Stimulated activated CD8-positive, alpha-beta memory T cell treated with anti-CD3 and anti-CD28 coated beads, Interleukin-15, amount 100 ng/mL, for 48 hours (primary cell): ENCODE measurements around the gene PLA2G4E.
A peak's percentile ranks its signal among the peaks of the same experiment; 100 is the strongest.

ENCODE experiments used
- DNase-seq, 2 donors: peaks; one replicate each; pipeline ENCODE4 v3.0.0-alpha.2; 2020; ENCODE audit warnings: low read depth in 2 of 2

PLA2G4E gene

DNA sequence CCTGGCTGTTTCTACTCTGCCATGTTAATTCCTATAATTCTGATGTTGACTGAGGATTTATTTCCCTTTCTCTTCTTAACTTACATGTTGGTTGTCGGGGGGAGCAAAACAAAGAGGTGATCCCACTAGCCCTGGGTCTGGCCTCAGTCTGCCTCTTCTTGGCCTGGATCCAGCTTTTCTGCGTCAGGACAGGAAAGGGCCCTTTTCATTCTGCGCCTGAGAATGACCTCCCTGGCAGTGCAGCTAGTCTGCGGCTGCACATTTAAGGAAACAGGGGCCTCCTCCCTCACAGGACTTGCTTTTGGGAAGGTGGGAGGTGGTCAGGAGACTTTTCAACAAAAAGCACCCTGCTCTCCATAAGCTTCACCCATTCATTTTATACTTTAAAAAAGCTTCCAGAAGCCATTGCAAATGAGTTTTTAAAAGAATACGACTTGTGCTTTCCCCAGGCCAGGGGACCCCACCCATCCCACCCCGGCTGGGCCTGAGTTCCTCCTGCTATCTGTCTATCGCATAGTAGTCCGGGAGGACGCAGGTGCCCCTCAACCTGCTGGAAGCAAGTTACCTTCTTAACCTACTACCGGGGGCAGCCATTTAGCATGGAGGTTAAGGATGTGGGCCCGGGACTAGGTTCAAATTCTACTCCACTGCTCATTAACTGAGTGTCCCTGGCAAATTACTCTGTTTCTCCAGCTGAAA lies 27.2 kb downstream of the PLA2G4E start:
- DNase-seq = no peak

DNA sequence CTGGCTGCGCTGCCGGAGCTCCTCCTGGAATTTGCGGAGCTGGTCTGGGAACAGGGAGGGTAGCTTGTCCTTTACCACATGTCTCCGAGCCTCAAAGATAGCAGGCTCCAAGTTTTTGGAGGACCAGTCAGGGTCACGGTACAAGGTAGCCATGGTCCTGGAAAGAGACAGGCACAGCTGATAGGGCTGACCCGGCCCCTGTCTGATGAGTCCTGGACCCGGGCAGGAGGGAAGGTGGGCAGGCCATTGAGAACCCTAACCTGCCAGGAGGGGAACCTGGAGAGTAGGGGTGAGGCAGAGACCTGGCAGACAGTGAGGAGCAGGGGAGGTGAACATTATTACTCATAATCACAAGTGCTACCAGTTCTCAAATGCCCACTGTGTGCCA lies 28.0 kb downstream of the PLA2G4E start:
- DNase-seq = no peak

DNA sequence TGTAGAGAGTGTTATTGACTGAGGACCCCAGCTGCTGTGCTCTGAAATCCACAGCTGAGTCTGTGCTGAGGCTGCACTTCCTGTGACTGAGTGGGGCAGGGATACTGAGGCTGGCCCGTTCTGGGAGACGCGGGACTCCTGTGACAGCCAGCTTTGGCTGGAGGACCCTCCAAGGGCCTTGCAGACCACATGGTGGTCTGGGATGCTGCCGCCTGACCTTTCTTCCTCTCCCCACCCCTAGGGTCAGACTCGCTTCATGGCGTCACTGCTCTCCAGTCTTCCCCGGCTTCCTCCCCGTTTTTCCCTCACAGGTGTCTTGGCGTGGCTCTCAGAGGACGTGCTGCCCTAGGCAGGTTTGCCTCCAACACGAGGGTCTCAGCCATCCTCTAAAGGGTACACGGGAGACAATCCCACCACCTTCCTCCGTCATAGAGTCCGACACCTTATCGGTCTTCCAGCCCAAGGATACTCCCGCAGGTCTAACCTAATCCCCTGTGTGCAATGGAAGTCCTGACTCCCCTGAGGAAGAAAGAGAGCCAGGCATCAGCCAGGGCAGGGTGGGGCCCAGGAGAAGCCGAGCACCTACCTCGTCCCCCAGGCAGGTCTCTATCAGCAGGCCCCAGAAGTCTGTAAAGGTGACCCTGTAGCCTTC lies 28.6 kb downstream of the PLA2G4E start:
- no peak for DNase-seq

DNA sequence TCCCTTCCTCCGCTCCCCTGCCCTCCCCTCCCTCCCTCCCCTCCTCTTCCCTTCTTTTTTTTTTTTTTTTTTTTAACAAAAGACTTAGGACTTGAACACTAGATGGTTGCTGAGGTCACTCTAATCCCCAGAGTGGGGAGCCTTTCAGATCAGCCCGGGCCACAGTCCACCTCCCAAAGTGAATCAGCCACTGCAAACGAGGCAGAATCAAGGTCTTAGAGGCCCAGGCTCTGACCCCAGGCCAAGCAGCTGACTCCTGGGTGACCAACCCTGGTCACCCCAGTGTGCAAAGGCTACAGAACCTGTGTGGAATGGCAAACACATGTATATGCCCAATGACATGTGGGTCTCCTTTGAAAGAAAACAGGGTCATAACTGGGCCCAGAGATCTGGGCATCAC lies 30.2 kb downstream of the PLA2G4E start:
- DNase-seq = no peak

DNA sequence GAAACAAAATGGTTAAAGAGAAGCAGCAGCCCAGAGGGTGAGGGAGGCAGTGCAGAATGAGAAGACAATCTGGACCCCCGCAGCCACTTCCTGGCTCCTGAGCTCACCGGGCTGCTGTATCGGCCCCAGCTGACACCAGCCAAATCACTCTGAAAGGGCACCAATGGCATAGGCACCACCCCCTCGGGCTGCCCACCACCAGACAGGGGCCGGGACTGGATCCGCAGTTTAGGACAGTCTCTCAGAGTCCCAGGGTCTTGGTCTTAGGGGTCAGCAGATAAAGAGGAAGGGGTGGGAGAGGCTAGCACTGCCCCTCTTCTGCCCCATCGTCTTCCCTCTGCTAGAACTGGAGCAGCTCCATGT lies 30.6 kb downstream of the PLA2G4E start:
- DNase-seq = no peak

DNA sequence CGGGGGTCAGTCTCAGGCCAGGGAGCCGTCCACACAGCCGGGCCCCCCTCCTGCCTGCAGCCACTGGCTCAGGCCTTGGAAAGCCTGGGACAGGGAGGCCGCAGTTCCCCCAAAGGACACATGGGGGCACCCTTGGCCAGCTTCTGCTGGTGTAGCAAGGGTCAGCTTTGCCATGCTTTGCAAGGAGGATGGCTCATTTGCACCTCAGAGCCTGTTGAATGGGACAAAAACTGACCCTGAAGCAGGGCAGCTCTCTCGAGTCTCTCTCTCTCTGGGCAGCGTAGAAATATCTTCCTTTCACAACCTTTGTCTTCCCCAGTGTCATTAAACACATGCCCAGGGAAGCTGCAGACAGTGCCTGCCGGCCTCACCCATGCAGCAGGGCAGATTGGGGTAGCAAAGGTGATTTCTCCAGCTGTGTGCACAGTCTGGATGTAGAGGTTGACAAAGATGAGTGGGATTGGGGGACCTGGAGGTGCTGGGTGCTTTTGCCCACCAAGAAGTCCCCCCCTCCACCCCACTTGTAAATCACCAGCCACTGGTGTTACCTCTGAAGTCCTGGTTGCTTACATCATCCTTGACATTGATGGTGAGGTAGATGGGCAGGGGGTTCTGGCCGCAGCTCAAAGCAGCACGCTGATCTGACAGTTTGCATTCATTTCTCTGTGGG lies 31.1 kb downstream of the PLA2G4E start:
- DNase-seq = peak; percentile 65 to 68

DNA sequence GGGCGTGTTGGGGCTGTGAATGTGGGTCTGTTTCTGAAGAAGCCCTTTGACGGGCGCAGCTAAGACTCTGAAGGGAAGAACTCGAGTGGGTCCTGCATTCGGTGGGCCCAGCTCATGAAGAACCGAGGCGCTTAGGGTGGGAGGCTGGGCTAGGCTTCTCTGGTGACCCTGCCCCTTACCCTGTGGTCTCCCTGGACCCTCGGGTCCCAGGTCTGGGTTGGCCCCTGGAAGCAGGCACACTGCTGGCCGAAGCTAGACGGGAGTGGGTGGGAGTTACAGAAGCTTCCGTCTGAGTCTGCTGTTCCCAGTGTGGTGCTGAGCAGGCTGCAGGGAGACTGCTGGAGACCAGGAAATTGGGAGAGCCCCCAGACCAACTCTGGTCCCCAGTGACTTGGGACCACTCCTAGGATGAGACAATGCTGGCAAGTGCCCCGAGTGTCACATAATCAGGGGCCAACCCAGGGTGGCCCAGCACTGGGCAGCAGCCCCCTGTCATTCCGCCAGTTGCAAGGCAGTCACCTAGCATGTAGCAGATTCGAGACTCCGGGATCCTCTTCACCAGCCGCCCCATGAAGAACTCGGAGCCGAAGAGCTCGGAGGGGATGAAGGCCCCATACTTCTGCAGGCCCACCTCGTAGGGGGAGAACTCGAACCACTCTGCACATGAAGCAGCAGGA lies 31.8 kb downstream of the PLA2G4E start:
- no peak for DNase-seq

DNA sequence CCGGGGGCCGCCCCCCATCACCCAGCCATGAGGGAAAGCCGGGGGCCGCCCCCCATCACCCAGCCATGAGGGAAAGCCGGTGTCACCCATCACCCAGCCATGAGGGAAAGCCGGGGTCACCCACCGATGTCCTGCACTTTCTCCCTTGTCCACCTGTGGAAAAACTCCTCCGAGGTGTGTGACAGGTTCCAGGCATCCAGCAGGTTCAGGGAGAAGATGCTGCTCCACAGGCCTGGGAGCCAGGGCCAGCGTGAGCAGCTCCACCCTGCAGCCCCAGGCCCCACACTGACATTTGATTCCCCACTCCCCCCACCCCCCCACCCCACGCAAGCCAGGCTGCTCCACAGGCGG lies 32.9 kb downstream of the PLA2G4E start:
- DNase-seq = no peak

DNA sequence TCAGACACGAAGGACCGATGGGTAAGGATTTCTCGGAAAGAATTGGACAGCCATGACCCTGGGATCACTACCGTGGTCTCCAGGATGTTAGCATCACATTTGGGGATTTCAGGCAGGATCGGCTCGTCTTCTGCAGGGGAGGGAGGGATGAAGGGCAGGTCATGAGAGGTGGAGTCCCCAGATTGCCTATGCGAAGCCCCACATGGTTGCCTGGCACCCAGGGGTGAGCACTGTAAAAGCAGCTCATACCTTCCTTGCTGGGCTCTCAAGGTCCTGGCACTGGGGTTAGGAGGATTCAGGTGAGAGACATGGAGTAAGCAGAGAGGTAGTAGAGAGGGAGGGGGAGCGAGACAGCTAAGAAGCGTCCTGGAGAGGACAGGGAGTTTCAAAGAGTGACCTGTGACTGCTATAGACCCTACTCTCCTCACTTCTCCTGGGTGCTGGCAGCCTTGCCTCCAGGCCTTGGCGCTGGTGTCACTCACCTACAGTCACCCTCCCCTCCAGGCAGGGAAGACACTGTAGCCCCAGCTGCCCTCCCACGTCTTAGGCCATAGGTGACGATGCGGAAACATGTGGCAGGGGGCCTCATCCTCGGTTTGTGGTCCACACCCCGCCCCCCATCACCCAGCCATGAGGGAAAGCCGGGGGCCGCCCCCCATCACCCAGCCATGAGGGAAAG lies 33.5 kb downstream of the PLA2G4E start:
- DNase-seq = no peak

DNA sequence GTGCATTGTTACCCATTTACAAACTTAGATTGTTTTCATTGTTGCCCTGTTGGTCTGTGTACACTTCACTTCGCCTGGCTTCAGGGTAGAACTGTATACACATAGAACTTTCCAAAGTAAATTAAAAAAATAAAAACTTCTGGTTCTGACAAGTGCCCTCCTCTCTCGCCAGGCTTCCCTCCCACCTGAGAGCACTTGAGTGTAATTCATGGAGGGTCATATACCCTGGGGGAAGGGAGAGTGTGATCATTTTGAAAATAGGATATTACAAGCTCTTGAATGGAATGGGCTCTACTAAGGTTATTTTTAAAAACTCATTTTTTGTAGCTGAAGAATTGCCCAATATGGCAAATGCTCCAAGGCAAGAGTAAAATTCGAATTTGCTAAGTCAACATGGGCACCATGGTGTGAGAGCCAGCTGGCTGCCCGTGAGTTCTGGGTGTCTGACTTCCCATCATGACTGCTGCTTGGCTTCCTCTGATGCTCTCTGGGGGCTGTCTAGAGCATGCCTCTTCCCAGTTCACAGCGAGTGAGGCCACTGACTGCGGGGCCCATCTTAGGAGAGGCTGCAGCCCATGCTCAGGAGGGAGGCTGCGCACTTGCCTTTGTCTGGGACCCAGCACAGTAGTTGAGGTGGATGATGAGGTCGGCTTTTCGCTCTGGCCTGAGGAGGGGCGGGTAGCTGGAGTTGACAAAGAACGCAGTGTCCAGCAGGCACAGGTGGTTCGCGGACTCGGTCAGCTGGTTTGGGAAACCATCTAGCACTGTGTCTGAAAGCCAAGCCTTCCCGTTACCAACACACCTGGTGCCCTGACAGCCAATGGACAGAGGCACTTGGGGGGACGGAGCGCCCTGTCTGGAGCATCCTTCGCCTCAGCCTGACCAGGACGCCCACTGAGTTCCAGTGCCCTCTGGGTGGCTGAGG lies 35.3 kb downstream of the PLA2G4E start:
- no peak for DNase-seq

DNA sequence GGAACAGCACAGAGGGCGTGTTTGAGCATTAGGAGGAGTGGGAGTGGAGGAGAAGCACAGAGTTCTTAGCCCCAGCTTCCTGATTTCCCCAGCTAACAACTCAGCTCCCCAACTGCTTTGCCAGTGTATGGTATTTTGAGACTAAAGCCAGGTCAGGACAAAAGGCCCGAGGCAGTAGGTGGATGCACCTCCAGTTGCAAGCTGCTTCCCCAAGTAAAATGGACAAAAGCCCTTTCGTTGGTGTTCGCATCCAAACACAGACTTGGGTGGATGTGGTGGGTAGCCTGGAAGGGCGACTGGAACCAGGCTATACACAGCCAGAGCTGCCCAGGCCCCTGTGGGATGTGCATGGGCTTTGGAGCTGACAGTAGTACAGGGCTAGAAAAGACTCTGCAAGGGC lies 36.2 kb downstream of the PLA2G4E start:
- DNase-seq = no peak

DNA sequence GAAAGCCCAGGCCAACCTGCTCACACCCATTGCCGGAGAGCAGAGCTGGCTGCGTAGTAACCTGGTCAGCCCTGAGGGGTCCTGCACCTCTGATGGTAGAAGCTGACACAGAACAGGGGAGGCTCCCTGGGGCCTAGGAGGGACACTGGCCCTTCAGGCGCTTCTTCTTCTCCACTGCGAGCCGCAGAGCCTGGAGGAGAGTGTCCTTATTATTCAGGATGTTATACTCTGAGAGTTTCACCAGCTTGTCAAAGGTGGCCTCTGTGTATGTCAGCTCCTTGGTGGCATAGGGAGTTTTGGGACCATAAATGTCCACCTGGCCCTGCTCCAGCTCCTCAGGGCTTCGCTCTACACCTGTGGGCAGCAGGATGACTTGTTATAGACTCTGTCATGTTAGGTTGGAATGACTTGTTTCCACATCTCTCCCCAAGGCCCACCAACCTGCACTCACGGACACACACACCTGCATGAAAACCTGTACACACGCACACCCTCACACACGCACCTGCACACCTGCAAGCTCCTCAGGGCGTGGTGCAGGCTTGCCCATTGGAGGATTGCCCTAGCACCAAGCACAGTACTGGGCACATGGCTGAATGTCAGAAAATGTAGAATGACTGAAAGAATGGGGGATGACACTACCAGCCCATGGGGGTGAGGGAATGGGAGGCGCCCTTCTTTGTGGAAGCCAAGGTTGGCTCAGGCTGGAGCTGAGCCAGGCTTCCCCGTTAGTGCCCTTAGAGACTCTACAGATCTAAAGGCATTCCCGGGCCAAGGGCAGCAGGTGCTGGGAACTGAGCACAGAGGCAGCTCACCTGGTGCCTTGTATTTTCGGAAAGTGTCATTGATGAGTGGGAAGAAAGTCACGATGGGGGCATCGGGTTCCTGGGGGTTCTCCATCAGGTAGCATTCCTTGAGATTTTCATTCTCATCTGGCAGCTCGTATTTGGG lies 36.9 kb downstream of the PLA2G4E start:
- DNase-seq = no peak

DNA sequence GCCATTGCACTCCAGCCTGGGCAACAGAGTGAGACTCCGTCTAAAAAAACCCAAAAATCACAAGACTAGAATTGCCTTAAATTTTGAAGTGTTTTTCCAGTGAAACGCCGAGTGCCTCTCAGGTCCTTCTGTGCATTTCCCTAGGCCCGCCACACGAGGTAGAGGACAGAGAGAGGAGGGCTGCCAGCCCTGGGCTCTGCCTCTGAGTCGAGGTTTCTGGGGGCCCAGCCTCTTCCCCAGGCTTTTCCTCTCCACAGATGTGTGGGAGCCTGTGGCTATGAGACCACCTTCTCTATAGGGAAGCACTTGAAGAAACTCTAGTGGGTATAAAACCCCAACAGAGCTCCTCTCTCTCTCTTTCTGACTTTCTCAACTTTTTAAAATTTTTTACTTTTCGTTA lies 37.6 kb downstream of the PLA2G4E start:
- no peak for DNase-seq

DNA sequence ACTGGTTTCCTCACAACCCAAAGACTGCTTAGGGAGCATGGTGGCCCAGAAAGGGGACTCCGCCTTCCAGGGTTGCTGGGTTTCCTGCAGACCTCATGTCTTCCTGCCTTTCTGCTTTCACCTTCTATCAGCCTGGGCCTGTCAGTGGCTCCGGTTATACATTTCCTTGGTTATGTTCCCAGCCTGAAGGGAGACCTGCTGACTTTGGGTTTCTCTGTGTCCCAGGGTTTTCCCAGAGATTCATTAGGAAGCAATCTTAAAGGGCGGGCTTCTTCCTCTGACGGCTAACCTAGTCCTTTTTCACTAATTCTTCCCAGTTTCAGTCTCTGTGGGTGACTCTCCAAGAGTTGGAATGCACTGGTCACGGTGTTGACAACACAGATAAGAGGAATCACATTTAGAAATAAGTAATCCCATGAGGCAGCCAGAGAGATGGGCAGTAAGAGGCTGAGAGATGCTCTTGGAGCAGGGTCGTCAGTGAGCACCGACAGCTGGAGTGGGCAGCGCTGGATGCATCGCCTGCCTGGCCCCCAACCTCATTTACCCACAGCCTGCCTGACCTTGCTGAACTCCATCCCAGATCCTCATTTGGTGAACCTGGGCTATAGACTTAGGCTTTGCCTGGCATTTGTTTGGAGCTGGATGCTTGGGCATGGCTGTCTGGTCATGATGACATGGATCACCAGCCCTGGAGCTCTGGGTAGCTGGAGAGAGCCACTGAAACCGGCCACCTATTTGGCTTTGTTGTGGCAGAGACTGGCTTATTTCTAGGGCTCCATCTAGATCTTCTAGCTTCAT lies 38.5 kb downstream of the PLA2G4E start:
- no peak for DNase-seq

DNA sequence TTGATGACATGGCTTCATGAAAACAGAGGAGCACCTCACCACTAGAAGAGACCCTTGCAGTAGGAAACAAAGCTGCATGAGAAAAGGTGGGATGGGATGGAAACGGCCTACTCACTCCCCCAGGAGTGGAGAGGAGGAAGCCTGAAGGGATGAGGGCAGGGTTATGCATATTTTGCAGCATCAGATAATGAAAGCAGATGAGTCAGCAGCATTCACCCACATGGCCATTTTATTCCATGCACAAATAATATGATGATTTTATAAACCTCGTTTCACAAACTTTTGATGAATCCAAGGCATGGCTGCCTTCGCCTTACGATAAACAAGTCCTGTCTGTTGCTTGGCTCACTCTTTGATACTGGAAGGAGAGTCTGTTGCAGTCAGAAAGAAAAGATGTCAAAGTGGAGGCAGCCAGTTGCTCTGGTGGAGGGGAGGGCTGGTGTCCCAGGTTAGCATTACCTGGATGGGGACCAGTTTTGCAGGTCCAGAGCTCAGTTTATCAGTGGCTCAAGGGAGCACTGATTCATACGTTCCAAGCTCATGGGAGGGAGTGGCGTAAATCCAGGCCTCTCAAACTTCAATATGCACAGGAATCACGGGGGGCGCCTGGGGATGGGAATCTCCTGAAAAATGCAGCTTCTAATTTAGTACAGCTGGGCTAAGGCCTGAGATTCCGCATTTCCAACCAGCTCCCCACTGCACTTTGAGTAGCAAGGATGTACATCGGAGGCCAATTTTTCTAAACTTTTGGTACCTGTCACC lies 39.3 kb downstream of the PLA2G4E start:
- no peak for DNase-seq

DNA sequence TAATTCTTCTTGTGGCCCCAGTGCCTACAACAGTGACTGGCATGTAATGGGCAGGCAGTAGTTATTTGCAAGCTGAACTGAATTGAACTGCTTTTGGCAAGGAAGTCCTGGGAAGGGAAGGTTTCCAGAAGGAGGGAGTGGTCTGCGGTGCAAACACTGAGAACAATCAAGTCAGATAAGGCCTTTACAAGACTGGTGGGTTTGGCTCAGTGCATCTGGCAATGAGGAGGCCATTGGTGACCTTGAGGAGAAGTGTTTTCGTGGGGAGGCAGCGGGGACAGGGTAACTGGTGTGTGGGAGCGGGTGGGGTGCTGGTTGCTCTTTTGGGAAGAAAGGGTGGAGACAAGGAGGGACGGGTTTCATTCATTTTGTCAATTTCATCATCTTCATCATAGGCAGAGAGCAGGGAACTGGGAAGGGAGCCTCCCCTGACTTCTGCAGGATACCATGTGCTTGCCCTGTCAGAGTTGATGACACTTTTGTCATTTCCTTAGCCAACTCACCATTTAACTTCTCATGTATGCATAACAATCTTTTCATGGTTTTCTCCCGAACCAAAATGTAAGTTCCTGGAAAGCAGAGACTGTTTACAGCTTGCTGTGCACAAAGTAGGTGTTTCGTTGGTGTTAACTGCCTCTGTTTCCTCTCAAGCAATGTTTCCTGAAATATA lies 40.1 kb downstream of the PLA2G4E start:
- no peak for DNase-seq

DNA sequence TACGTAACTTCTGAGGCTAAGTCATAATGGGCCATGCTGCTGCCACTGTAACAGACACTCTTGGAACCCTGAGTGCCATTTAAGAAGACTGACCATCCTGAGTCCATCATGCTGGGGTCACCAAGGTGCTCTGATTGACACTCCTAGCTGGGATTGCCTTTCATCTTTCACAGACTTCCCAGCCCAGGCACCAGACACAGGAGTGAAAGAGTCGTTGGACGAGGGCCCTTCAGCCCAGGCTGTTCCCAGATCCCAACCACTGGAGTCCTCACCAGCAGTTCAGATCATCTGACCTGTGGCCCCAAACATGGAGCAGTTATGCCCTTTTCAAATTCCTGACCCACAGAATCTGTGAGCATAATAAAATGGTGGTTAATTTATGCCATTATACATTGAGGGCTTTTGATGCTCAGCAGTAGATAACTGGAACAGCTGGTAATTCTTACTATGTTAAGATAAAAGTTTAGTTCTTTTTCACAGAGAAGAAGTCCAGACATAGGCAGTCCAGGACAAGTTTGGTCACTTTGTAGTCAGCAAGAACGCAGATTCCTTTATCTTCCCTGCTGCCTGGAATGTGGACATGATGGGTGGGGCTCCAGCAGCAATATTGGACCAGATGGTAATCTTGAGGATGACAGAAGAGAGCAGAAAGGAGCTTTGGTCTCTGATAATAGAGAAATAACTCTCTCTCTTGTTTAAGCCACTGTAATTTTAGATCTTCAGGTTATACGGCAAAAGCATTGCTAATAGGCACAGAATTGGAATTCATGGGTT lies 41.2 kb downstream of the PLA2G4E start:
- no peak for DNase-seq
